GM23338 (cell line): ENCODE data around the gene KCTD10. TPM values are rescaled to one million over a fixed set of nuclear protein-coding genes. Genes with fewer than 3 reads are reported as not detected.

Source experiments
- ATAC-seq: fragments of 200-7000 bp; cut with Tn5 transposase; 3 replicates; pipeline ENCODE4 v1.9.1; 2020
- DNase-seq: peaks from one replicate; pipeline ENCODE4 v3.0.0-alpha.2; 2015; ENCODE audit warnings: low spot score
- H2AFZ ChIP-seq: fragments of 200-600 bp; sonication (generic); 2 replicates; pipeline ENCODE4 v1.8.0; 2016; ENCODE audit warnings: antibody characterized with exemption, mild to moderate bottlenecking, moderate library complexity
- H3F3A ChIP-seq: fragments of 200-600 bp; sonication (generic); replicated peaks from 2 replicates; pipeline ENCODE4 v1.8.0; 2017; ENCODE audit warnings: antibody characterized with exemption, mixed run types, low read depth
- H3K27ac ChIP-seq: fragments of 200-600 bp; sonication (generic); 2 replicates; pipeline ENCODE4 v1.6.1; 2016; ENCODE audit warnings: low read depth
- H3K27me3 ChIP-seq: fragments of 200-600 bp; sonication (generic); 2 replicates; pipeline ENCODE4 v1.8.0; 2016; ENCODE audit warnings: mild to moderate bottlenecking, mixed run types, moderate library complexity; ENCODE audit not compliant: insufficient read depth
- H3K36me3 ChIP-seq: fragments of 200-600 bp; sonication (generic); 2 replicates; pipeline ENCODE4 v1.8.0; 2016; ENCODE audit warnings: mild to moderate bottlenecking; ENCODE audit not compliant: insufficient read depth
- H3K4me1 ChIP-seq: fragments of 200-600 bp; sonication (generic); 2 replicates; pipeline ENCODE4 v1.8.0; 2016; ENCODE audit warnings: mild to moderate bottlenecking, moderate library complexity; ENCODE audit not compliant: insufficient read depth
- H3K4me2 ChIP-seq: fragments of 200-600 bp; sonication (generic); 2 replicates; pipeline ENCODE4 v1.7.1; 2017; ENCODE audit warnings: mixed run types
- H3K4me3 ChIP-seq: fragments of 200-600 bp; sonication (generic); 2 replicates; pipeline ENCODE4 v1.6.1; 2016; ENCODE audit warnings: mixed run types
- H3K79me2 ChIP-seq: fragments of 200-600 bp; sonication (generic); replicated peaks from 2 replicates; pipeline ENCODE4 v1.8.0; 2017; ENCODE audit warnings: mild to moderate bottlenecking; ENCODE audit not compliant: insufficient read depth
- H3K9me2 ChIP-seq: fragments of 200-600 bp; sonication (generic); 2 replicates; pipeline ENCODE4 v1.8.0; 2017; ENCODE audit not compliant: insufficient read depth
- H4K20me1 ChIP-seq: fragments of 200-600 bp; sonication (generic); replicated peaks from 2 replicates; pipeline ENCODE4 v1.8.0; 2017; ENCODE audit warnings: mild to moderate bottlenecking; ENCODE audit not compliant: insufficient read depth
- H3K27ac Mint-ChIP-seq: 2 replicates; pipeline ENCODE4 v1.8.0; 2020; ENCODE audit warnings: inconsistent platforms, mild to moderate bottlenecking, moderate library complexity, mixed read lengths
- H3K27me3 Mint-ChIP-seq: 3 replicates; pipeline ENCODE4 v1.8.0; 2022; ENCODE audit warnings: low read depth, mild to moderate bottlenecking, moderate library complexity, mixed read lengths, inconsistent platforms; ENCODE audit not compliant: insufficient read depth, poor library complexity
- H3K36me3 Mint-ChIP-seq: 3 replicates; pipeline ENCODE4 v1.8.0; 2021; ENCODE audit warnings: low read depth, mild to moderate bottlenecking, inconsistent platforms, moderate library complexity, mixed read lengths
- H3K4me1 Mint-ChIP-seq: 3 replicates; pipeline ENCODE4 v1.8.0; 2020; ENCODE audit warnings: mild to moderate bottlenecking, inconsistent platforms, mixed read lengths
- H3K4me3 Mint-ChIP-seq: 3 replicates; pipeline ENCODE4 v1.8.0; 2021; ENCODE audit warnings: moderate library complexity, mild to moderate bottlenecking, inconsistent platforms, mixed read lengths
- H3K9me3 Mint-ChIP-seq: 3 replicates; pipeline ENCODE4 v1.8.0; 2020; ENCODE audit warnings: moderate library complexity, mild to moderate bottlenecking, inconsistent platforms, mixed read lengths
- CREB1 ChIP-seq: fragments of 250-450 bp; sonication (Bioruptor Pico); IDR thresholded peaks from 2 replicates; pipeline ENCODE4 v1.5.0; 2020; ENCODE audit warnings: low read depth, mild to moderate bottlenecking, moderate library complexity
- EZH2 ChIP-seq: fragments of 200-600 bp; sonication (generic); IDR thresholded peaks from one replicate; pipeline ENCODE4 v1.8.0; 2017; ENCODE audit warnings: antibody characterized with exemption, mild to moderate bottlenecking, low read depth; ENCODE audit not compliant: unreplicated experiment
- EZH2phosphoT487 ChIP-seq: fragments of 200-600 bp; sonication (generic); IDR thresholded peaks from one replicate; pipeline ENCODE4 v1.8.1; 2018; ENCODE audit warnings: antibody characterized with exemption; ENCODE audit not compliant: unreplicated experiment
- JUNB ChIP-seq: IDR thresholded peaks from one replicate; pipeline ENCODE4 v1.6.1; 2016; ENCODE audit warnings: antibody characterized with exemption; ENCODE audit not compliant: unreplicated experiment
- NANOG ChIP-seq: IDR thresholded peaks from 2 replicates; pipeline ENCODE4 v1.6.1; 2016; ENCODE audit warnings: antibody characterized with exemption, borderline replicate concordance
- POLR2AphosphoS5 ChIP-seq: IDR thresholded peaks from 2 replicates; pipeline ENCODE4 v1.6.1; 2016; ENCODE audit warnings: antibody characterized with exemption, low read depth
- STAT1 ChIP-seq: IDR thresholded peaks from one replicate; pipeline ENCODE4 v1.6.1; 2016; ENCODE audit warnings: antibody characterized with exemption; ENCODE audit not compliant: unreplicated experiment
- ZNF114 ChIP-seq: fragments of 250-450 bp; sonication (Bioruptor Pico); IDR thresholded peaks from 2 replicates; pipeline ENCODE4 v1.5.0; 2020; ENCODE audit warnings: mild to moderate bottlenecking, moderate library complexity
- ZNF331 ChIP-seq: fragments of 250-450 bp; sonication (Bioruptor Pico); IDR thresholded peaks from 2 replicates; pipeline ENCODE4 v1.5.0; 2020; ENCODE audit warnings: low read depth, mild to moderate bottlenecking, moderate library complexity
- polyA plus RNA-seq: library from polyadenylated mRNA; unstranded; fragments of >200 nt; fragmentation: Nextera tagmentation; extraction: Ambion mirVana; gene quantifications from 2 replicates; pipeline ENCODE4 v1.2.1, GENCODE V29; 2016
- total RNA-seq: library from RNA; depleted of rRNA; stranded (reverse); fragments of >200 nt; shearing (Covaris generic); gene quantifications from 2 replicates; pipeline ENCODE4 v1.2.3, GENCODE V29; 2014
- TF ChIP-seq, protein P1 (sequence below): IDR thresholded peaks from 2 replicates; pipeline ENCODE4 v1.6.1; 2016; ENCODE audit warnings: antibody characterized with exemption
- TF ChIP-seq, protein P2 (sequence below), 2 experiments: fragments of 200-600 bp in 1 of 2; sonication (generic) in 1 of 2; conservative IDR thresholded peaks; 2 replicates each; pipeline versions ENCODE4 v1.5.1 to v1.6.1; 2016 to 2017; ENCODE audit warnings: antibody characterized with exemption in 2 of 2, low read depth in 2 of 2, mild to moderate bottlenecking in 2 of 2, moderate library complexity in 1 of 2
- TF ChIP-seq, protein P3 (sequence below): IDR thresholded peaks from one replicate; pipeline ENCODE4 v1.6.1; 2018; ENCODE audit warnings: antibody characterized with exemption; ENCODE audit not compliant: unreplicated experiment
- TF ChIP-seq, protein P4 (sequence below): fragments of 250-450 bp; sonication (Bioruptor Pico); IDR thresholded peaks from 2 replicates; pipeline ENCODE4 v1.5.0; 2020; ENCODE audit warnings: mild to moderate bottlenecking, moderate library complexity

KCTD10 gene
- total and polyA plus RNA-seq, 2 experiments from 2014 or later, result 15.8 to 45.2 TPM

DNA sequence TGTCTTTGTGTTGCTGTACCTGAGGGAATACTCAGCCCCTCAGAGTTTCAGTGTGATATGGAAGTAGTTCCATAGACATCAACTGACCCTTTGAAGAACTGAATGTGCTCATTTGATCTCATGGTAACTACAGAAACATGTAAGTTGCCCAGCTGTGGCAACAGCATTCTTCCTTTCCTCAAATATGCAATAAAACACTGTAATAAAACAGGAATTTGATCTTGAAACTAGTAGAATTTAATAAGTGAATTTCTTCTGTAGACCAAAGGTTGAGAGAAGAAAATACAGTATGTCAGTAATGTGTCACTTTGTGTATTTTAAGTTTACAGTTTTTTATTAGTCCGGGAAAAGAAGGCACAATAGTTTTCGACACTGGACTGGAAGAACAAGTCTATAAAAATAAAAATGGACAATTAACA lies 31.9 kb downstream of the KCTD10 start:
- H3K27me3 ChIP-seq, result no peaks in the 10 kb centered on the region
- peaks cover 4% of the 10 kb centered on the region; the same call in 1 of the 2 replicates for H3K36me3 ChIP-seq
- no peak overlapping the region for H3K27ac Mint-ChIP-seq
- no peak for TF ChIP-seq EZH2phosphoT487
- TF ChIP-seq JUNB, result no peak
- TF ChIP-seq, protein P1, sequence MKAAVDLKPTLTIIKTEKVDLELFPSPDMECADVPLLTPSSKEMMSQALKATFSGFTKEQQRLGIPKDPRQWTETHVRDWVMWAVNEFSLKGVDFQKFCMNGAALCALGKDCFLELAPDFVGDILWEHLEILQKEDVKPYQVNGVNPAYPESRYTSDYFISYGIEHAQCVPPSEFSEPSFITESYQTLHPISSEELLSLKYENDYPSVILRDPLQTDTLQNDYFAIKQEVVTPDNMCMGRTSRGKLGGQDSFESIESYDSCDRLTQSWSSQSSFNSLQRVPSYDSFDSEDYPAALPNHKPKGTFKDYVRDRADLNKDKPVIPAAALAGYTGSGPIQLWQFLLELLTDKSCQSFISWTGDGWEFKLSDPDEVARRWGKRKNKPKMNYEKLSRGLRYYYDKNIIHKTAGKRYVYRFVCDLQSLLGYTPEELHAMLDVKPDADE, result no peak
- no peak for TF ChIP-seq NANOG
- TF ChIP-seq EZH2, result no peak
- no peak for TF ChIP-seq POLR2AphosphoS5
- TF ChIP-seq ZNF114 (CRISPR knock-in tag), result no peak
- no peak for TF ChIP-seq ZNF331 (CRISPR knock-in tag)
- TF ChIP-seq, protein P2, sequence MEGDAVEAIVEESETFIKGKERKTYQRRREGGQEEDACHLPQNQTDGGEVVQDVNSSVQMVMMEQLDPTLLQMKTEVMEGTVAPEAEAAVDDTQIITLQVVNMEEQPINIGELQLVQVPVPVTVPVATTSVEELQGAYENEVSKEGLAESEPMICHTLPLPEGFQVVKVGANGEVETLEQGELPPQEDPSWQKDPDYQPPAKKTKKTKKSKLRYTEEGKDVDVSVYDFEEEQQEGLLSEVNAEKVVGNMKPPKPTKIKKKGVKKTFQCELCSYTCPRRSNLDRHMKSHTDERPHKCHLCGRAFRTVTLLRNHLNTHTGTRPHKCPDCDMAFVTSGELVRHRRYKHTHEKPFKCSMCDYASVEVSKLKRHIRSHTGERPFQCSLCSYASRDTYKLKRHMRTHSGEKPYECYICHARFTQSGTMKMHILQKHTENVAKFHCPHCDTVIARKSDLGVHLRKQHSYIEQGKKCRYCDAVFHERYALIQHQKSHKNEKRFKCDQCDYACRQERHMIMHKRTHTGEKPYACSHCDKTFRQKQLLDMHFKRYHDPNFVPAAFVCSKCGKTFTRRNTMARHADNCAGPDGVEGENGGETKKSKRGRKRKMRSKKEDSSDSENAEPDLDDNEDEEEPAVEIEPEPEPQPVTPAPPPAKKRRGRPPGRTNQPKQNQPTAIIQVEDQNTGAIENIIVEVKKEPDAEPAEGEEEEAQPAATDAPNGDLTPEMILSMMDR (conservative IDR thresholded peaks at IDR 0.05; ENCODE audit: low read depth in 2 of 2), result no peak
- TF ChIP-seq CREB1 (CRISPR knock-in tag), result no peak
- TF ChIP-seq, protein P3, sequence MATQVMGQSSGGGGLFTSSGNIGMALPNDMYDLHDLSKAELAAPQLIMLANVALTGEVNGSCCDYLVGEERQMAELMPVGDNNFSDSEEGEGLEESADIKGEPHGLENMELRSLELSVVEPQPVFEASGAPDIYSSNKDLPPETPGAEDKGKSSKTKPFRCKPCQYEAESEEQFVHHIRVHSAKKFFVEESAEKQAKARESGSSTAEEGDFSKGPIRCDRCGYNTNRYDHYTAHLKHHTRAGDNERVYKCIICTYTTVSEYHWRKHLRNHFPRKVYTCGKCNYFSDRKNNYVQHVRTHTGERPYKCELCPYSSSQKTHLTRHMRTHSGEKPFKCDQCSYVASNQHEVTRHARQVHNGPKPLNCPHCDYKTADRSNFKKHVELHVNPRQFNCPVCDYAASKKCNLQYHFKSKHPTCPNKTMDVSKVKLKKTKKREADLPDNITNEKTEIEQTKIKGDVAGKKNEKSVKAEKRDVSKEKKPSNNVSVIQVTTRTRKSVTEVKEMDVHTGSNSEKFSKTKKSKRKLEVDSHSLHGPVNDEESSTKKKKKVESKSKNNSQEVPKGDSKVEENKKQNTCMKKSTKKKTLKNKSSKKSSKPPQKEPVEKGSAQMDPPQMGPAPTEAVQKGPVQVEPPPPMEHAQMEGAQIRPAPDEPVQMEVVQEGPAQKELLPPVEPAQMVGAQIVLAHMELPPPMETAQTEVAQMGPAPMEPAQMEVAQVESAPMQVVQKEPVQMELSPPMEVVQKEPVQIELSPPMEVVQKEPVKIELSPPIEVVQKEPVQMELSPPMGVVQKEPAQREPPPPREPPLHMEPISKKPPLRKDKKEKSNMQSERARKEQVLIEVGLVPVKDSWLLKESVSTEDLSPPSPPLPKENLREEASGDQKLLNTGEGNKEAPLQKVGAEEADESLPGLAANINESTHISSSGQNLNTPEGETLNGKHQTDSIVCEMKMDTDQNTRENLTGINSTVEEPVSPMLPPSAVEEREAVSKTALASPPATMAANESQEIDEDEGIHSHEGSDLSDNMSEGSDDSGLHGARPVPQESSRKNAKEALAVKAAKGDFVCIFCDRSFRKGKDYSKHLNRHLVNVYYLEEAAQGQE, result no peak
- no peak for TF ChIP-seq STAT1
- TF ChIP-seq, protein P4, sequence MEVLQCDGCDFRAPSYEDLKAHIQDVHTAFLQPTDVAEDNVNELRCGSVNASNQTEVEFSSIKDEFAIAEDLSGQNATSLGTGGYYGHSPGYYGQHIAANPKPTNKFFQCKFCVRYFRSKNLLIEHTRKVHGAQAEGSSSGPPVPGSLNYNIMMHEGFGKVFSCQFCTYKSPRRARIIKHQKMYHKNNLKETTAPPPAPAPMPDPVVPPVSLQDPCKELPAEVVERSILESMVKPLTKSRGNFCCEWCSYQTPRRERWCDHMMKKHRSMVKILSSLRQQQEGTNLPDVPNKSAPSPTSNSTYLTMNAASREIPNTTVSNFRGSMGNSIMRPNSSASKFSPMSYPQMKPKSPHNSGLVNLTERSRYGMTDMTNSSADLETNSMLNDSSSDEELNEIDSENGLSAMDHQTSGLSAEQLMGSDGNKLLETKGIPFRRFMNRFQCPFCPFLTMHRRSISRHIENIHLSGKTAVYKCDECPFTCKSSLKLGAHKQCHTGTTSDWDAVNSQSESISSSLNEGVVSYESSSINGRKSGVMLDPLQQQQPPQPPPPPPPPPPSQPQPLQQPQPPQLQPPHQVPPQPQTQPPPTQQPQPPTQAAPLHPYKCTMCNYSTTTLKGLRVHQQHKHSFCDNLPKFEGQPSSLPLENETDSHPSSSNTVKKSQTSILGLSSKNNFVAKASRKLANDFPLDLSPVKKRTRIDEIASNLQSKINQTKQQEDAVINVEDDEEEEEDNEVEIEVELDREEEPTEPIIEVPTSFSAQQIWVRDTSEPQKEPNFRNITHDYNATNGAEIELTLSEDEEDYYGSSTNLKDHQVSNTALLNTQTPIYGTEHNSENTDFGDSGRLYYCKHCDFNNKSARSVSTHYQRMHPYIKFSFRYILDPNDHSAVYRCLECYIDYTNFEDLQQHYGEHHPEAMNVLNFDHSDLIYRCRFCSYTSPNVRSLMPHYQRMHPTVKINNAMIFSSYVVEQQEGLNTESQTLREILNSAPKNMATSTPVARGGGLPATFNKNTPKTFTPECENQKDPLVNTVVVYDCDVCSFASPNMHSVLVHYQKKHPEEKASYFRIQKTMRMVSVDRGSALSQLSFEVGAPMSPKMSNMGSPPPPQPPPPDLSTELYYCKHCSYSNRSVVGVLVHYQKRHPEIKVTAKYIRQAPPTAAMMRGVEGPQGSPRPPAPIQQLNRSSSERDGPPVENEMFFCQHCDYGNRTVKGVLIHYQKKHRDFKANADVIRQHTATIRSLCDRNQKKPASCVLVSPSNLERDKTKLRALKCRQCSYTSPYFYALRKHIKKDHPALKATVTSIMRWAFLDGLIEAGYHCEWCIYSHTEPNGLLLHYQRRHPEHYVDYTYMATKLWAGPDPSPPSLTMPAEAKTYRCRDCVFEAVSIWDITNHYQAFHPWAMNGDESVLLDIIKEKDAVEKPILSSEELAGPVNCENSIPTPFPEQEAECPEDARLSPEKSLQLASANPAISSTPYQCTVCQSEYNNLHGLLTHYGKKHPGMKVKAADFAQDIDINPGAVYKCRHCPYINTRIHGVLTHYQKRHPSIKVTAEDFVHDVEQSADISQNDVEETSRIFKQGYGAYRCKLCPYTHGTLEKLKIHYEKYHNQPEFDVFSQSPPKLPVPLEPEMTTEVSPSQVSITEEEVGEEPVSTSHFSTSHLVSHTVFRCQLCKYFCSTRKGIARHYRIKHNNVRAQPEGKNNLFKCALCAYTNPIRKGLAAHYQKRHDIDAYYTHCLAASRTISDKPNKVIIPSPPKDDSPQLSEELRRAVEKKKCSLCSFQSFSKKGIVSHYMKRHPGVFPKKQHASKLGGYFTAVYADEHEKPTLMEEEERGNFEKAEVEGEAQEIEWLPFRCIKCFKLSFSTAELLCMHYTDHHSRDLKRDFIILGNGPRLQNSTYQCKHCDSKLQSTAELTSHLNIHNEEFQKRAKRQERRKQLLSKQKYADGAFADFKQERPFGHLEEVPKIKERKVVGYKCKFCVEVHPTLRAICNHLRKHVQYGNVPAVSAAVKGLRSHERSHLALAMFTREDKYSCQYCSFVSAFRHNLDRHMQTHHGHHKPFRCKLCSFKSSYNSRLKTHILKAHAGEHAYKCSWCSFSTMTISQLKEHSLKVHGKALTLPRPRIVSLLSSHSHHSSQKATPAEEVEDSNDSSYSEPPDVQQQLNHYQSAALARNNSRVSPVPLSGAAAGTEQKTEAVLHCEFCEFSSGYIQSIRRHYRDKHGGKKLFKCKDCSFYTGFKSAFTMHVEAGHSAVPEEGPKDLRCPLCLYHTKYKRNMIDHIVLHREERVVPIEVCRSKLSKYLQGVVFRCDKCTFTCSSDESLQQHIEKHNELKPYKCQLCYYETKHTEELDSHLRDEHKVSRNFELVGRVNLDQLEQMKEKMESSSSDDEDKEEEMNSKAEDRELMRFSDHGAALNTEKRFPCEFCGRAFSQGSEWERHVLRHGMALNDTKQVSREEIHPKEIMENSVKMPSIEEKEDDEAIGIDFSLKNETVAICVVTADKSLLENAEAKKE (CRISPR knock-in tag), result no peak
- DNase-seq, result no peak
- peaks cover 17% of the 10 kb centered on the region; the same call in 1 of the 2 replicates for H3K79me2 ChIP-seq
- H3K9me3 Mint-ChIP-seq, result no peaks in the 10 kb centered on the region
- no peak overlapping the region for H3K4me3 Mint-ChIP-seq
- H2AFZ ChIP-seq, result no peak overlapping the region
- H3K36me3 Mint-ChIP-seq, result peaks cover 22% of the 10 kb centered on the region; the same call in 2 of the 3 replicates
- H3K27me3 Mint-ChIP-seq, result peaks cover 3% of the 10 kb centered on the region
- no peak overlapping the region for H3K4me2 ChIP-seq
- H3K9me2 ChIP-seq, result no peaks in the 10 kb centered on the region
- H4K20me1 ChIP-seq, result peaks cover 5% of the 10 kb centered on the region; the same call in 1 of the 2 replicates
- no peaks in the 10 kb centered on the region for H3K4me1 ChIP-seq
- ATAC-seq, result no peak
- H3K4me3 ChIP-seq, result no peak overlapping the region
- H3K27ac ChIP-seq, result no peak overlapping the region
- H3F3A ChIP-seq, result no peaks in the 10 kb centered on the region
- peaks cover 8% of the 10 kb centered on the region; the same call in 2 of the 3 replicates for H3K4me1 Mint-ChIP-seq
